HG02623 (cell line): ENCODE results near the gene MUC6.

Source experiments
- ATAC-seq: cut with Tn5 transposase; IDR thresholded peaks from one replicate; pipeline ENCODE4 v1.9.1; 2021; ENCODE audit warnings: moderate library complexity; ENCODE audit not compliant: unreplicated experiment

The MUC6 gene

DNA sequence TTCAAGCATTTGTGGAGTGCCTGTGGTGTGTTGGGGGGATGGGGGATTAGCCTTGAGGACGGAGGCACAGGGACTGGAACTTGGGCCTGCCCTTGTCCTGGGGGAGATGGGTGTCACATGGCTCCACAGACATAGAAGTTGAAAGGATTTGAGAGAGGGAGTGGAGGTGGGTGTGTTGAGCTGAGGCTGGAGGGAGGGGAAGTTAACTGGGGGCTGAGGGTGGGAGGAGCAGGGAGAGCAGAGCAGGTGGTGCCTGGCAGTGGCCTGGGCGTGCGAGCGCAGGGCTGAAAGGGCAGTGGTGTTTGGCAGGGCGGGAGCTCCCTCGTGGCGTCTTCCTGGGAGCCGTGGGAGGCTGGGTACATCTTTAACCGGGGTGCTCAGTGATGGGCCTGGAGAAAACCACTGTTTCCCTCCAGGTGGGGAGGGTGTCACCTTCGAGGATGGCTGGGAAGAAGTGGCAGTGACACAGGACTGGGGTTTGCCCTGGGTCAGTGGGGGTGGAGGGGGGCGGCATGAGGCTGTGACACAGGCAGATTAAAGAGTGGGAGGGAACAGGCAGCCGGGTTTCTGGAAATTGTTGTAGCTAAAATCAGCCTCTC lies 65.3 kb downstream of the MUC6 start:
- ATAC-seq = no peak

DNA sequence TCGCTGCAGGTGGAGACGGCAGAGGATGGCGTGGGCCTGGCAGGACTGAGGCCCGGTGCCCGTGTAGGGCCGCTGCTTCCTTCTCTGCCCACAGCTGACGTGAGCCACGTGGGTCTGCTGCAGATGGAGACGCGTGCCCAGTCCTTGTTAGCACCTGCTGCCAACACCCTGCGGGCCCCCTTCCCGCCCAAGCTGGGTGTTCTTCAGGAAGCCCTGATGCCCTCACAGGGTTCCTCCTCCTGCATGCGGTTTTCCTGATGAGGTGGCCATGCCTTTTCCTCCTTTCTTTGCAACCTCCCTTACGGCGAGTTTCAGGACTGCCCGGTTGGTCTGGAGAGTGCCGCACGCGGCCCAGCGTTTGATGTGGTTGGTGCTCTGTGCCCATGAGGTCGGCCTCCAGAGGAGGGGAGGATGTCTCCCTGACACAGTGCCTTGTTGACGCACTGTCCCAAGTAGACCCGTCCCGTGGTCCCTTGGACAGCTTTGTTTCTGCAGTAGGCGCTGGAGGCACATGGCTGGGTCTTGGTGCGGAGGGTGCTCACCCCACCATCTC lies 66.1 kb downstream of the MUC6 start:
- no peak for ATAC-seq

DNA sequence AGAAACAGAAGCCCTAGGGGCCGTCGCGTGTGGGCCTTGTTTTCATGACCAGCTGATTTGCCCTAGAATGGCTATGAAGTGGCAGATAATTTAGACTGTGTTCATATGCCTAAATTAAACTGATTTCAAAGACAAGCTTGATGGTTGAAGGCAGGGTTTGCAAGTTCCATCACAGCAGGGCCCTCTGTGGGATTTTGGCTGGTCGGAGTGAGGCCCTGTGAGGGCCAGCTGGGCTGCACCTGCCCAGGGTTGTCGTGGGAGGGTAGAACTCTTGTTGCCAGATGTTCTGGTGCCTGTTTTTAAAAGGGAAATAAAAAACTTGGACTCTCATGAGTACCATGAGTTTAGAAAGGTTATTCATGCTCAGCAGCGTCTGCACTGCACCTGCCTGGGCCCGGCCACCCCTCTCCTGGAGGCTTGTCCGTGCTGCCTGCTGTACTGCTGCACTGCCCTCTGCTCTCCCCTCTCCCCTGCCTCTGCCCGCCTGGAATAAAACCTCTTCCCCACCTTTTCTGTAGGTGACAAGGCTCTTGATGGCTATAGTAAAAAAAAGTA lies 66.8 kb downstream of the MUC6 start:
- ATAC-seq = no peak

DNA sequence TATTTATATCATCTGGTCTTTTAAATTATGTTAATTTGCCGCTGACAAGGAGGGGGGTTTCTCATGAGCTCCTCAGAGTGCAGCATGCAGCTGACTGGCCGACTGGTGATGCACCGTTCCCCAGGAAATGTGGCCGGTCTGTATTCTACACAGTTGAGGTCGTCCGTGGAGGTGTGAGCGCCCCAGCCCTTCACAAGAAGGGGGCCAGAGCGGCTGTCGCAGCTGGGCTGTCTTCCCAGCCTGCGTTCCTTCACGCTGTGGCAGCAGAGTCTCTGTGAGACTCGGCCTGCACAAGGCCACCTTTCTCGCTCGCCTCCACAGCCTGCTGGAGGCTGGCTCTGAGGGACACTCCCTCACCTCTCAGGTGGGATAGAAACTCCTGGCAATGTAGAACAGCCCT lies 67.7 kb downstream of the MUC6 start:
- ATAC-seq = no peak

DNA sequence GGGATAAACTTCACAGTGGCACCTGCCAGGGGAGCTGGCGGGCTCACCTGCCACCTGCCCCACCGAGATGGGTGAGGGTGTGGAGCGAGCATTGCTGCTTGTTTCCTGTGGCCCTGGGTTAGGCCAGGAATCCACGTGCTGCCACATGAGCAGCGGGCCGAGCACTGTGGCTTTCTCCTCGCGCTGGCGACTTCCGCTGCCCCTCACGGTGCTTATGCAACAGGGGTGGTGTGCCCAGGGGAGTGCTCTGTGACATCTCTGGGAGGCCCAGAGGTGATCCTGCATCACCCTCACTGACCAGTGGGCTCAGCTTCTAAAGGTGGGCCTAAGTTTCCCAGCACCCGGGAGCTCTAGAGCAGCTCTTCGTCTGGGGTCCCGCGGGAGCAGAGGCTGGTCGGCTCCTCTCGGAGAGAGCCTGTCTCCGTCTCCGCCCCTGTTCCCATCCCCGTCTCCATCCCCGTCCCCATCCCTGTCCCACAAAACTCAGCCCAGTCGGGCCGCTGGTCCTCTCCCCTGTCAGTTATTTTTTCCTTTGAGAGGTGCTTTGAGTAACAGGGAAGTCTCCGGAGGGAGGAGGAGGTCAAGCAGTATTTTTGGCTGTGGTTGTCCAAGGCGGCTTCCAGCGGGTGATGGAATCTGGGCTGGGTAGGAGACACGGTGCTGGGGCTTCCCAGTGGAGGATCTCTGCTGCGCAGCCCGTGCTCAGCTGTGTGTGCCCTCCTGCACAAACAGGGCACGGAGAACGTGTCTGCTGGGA lies 68.3 kb downstream of the MUC6 start:
- no peak for ATAC-seq

DNA sequence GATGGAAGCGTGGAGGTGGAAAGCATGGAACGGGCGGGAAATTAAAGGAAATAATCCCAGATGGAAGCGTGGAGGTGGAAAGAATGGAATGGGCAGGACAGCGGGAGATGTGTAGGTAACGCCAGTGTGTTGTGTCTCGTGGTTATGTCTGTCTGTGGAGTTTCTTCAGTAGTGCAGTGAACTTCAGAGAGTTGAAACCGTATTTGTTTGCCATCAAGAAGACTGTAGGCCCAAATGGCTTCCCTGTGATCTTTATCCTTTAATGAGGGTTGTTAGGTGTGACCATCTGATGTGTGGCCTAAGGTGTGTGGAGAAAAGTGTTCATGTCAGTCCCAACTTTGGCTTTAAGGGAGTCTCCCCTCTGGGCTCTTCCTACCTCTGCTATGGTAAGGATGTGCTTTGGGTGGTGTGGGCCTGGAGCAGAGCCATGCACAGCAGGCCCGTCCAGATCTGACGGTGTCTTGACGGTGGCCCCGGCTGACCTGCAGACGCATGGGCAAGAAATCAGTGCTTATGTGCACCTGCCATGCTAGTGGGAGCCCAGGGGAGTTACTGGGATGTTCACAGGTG lies 71.2 kb downstream of the MUC6 start:
- ATAC-seq = no peak

DNA sequence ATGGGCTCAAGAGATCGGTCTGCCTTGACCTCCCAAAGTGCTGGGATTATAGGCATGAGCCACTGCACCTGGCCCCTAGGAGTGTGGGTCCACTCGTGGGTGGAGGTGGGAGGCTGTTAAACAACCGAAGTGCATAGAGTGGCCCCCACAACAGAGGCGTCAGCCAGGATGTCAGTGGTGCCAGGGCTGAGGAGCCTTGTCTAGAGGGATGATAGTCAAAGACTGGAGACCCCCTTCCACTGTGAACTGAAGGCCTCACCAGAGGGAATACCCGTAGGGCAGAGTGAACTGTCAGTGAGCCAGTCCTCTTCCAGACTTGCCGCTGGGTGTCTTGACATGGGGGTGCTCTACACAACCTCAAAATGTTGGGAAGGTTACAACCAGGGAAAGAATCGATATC lies 72.7 kb downstream of the MUC6 start:
- no peak for ATAC-seq
